OCI-LY3 (cell line): ENCODE measurements around the gene IQSEC1.

Source experiments
- EZH2phosphoT487 ChIP-seq: fragments of 200-600 bp; shearing (Covaris generic); IDR thresholded peaks from 2 replicates; pipeline ENCODE4 v1.6.1; 2018; ENCODE audit warnings: antibody characterized with exemption, mixed run types, low read depth
- TF ChIP-seq, protein P1 (sequence below): fragments of 200-600, 300-600 bp; sonication (generic); IDR thresholded peaks from 2 replicates; pipeline ENCODE4 v1.5.1; 2014; ENCODE audit warnings: antibody characterized with exemption, low read length, low read depth

- TF ChIP-seq, protein P1, sequence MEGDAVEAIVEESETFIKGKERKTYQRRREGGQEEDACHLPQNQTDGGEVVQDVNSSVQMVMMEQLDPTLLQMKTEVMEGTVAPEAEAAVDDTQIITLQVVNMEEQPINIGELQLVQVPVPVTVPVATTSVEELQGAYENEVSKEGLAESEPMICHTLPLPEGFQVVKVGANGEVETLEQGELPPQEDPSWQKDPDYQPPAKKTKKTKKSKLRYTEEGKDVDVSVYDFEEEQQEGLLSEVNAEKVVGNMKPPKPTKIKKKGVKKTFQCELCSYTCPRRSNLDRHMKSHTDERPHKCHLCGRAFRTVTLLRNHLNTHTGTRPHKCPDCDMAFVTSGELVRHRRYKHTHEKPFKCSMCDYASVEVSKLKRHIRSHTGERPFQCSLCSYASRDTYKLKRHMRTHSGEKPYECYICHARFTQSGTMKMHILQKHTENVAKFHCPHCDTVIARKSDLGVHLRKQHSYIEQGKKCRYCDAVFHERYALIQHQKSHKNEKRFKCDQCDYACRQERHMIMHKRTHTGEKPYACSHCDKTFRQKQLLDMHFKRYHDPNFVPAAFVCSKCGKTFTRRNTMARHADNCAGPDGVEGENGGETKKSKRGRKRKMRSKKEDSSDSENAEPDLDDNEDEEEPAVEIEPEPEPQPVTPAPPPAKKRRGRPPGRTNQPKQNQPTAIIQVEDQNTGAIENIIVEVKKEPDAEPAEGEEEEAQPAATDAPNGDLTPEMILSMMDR: no peak
- no peak for TF ChIP-seq EZH2phosphoT487
Observed at GRCh38 chr3:13108861-13109260, 35.6 kb upstream of the IQSEC1 start.
